Hypothalamus (tissue), 51 donors: ENCODE results near the gene FDXR.
"Not testable (repeated sequence)": the region's sequence is repeated elsewhere in the genome, so short reads cannot be mapped to it uniquely, and the experiment has no call there.

Source experiments
- DNase-seq, 51 donors: peaks; one replicate each; lab custom pipeline; 2025; lab: John Stamatoyannopoulos, UW

The FDXR gene, protein sequence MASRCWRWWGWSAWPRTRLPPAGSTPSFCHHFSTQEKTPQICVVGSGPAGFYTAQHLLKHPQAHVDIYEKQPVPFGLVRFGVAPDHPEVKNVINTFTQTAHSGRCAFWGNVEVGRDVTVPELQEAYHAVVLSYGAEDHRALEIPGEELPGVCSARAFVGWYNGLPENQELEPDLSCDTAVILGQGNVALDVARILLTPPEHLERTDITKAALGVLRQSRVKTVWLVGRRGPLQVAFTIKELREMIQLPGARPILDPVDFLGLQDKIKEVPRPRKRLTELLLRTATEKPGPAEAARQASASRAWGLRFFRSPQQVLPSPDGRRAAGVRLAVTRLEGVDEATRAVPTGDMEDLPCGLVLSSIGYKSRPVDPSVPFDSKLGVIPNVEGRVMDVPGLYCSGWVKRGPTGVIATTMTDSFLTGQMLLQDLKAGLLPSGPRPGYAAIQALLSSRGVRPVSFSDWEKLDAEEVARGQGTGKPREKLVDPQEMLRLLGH

GRCh38 chr17:74872313-74873036, at the start of gene FDXR:
Gene FDXR (minus strand): TSS chr17:74872994. CDS start chr17:74872944, 50 bp downstream.
- no peak for DNase-seq

DNA sequence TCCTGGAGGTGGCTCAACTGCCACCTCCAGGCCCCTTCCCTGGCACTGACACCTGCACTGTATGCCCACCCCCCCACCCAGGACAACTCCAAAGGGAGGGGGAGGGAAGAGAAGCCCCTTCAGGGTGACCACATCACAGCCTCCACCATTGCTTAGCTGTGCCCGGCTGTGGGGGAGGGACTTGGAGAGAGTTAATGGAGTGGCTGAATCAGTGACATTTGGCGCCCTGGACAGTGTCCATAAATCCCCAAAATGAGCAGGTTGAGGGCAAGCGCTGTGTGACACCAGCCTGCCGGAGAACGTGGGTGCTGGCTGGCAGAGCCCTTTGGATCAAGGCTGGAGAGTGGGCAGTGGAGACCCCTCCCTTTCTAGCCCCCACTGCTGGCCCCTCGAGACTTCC, 49.4 kb upstream of the FDXR start:
- DNase-seq: no peak

DNA sequence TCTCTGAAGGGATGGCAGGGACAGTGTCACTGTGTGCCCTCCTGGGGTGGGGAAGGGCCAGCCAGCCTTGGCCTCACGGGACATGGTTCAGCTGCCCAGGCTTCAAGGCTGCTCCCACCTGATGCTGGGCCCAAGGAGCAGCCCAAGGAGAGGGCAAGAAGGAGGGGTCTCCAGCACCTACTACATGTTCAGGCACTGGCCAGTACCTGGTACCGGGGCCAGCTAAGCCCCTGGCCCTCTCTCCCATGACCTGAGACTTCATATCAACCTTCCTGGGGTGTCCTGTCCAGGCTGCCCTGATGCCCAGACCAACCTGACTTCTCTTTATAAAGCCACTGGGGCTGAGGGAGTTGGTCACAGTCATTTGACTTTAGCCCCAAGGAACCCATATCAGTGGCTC, 49.0 kb upstream of the FDXR start:
- DNase-seq: no peak

DNA sequence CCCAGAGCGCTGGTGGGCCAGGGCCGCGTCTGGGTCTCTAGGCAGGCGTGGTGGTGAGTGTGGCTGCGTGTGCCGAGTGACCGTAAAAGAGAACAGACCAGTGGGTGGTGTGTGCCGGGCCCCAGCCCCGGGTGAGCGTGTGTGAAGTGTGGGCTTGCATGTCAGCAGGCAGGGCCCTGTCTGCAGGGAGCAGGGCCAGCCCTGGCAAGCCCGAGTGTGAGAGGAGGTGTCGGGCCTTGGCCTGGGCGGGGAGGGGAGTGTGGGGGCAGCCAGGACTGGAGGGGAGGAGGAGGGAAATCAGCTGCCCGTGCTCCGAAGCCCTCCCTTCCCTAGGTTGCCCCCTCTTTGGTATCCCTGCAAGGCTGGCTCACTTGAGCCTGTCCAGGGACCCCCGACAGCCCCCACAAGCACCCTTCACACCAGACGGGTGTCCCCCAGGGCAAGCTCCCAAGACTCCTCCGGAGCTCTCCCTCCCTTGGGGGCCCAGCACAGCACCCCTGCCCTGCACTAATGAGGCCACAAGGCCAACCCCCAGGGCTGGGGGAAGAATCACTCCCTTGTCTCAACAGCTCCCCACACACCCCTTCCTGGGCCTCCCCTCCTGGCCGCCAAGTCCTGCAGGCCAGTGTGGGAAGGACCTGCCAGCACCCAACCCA, 48.4 kb upstream of the FDXR start:
- no peak for DNase-seq

GRCh38 chr17:74920642-74921025, 47.8 kb upstream of the FDXR start:
- no peak for DNase-seq

- DNase-seq: no peak
Measured at GRCh38 chr17:74920306-74920620, 47.5 kb upstream of the FDXR start.

- peak in 5 of 51 donors; percentile 4 to 45 (median 7) for DNase-seq
Measured at GRCh38 chr17:74919440-74920305, 46.9 kb upstream of the FDXR start.

- no peak for DNase-seq
Measured at GRCh38 chr17:74918906-74919305, 46.1 kb upstream of the FDXR start.

DNA sequence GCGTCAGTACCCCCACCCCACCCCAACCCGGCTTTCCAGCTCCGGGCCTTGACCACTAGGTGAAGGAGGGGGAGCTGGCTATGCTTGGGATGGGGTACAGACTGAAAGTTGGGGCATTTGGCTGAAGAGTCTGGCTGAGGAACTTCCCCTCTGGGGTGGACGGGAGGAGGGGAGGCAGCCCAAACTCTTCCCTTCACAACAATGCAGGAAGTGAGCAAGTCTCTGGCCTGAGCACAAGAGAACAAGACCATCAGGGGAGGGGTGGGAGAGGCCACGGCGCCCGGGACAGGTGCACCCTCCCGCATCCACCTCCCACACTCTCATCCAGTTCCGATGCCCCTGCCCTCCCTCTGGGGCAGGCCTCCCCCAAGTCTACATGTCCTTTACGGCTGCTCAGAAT, 44.6 kb upstream of the FDXR start:
- no peak for DNase-seq

- DNase-seq: no peak
Measured at GRCh38 chr17:74916851-74917199, 44.0 kb upstream of the FDXR start.

DNA sequence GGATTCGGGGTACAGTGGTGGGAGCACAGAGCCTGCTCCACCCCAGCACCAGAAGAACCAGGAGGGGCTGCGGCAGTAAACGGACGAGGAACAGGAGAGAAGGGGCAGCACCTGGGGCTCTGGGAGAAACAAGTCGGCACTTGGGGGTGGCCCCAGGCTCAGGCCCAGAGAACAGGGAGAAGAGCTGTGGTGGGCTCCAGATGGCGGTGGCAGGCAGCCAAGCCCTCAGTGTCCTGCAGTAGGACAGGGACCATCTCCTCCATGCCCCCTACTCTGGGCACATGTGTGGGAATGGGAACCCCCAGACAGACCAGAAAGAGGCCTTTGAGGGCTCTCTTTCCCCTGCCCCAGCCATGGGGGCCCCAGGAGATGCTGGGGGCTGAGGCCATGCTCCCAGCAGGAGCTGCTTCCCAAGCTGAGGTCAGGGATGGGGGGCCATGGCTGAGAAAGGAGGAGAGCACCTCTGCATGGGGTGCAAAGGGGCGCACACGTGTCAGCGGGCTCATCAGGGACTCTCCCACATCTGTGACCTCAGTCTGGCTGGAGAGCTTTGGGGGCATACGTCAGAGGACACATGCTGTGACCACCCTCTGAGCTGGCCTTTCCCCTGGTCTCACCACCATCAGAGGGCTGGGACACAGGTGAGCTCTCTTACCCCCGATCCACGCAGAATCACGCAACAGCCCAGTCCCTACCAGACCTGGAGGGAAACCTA, 43.5 kb upstream of the FDXR start:
- no peak for DNase-seq

- not testable (repeated sequence) for DNase-seq
Measured at GRCh38 chr17:74911423-74911822, 38.6 kb upstream of the FDXR start.

DNA sequence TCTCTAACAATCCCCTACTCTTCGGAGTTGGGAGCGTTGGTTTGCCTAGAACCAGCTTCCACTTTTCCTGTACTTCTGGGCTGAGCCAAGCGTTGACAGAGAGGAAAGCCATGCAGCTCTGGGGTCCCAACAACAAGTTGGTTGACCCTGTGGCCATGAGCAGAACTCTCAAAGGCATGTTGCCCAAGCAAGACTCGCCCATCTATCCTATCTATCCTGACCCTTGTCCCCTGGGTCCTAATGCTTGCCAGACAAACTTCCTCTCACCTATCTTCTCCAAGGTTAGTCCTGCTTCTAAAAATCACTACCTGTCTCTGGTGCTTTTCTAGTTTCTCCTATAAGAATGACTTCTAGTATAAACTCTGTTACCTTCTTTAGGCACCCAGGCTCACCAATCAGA, 36.3 kb upstream of the FDXR start:
- not testable (repeated sequence) for DNase-seq

GRCh38 chr17:74907012-74907411, 34.2 kb upstream of the FDXR start:
- DNase-seq: no peak

GRCh38 chr17:74906214-74906793, 33.5 kb upstream of the FDXR start:
- DNase-seq: not testable (repeated sequence)

GRCh38 chr17:74904687-74905409, 32.1 kb upstream of the FDXR start:
- DNase-seq: no peak

DNA sequence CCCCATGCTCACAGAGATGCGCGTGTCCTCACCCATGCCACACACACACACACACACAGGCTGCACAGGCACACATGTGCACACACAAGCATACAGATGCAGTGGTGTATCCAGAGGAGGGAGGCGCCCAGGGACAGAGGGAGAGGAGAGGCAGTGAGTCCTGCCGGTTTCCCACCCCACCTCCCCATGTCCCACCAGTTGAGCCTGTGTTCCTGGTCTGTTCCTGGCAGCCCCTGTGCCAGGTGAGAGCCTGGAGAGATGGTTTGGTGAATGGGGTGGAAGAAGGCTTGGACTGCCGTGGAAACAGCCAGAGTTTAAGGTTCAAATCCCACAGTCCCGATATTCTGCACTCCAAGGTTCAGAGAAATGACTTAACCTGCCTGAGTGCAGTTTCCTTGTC, 30.9 kb upstream of the FDXR start:
- no peak for DNase-seq

GRCh38 chr17:74903034-74903433, 30.2 kb upstream of the FDXR start:
- DNase-seq: no peak
